ENCODE data around the gene CYTH1.
"Not testable (repeated sequence)": the region's sequence is repeated elsewhere in the genome, so short reads cannot be mapped to it uniquely, and the experiment has no call there.

CYTH1 gene

GRCh38 chr17:78761789-78762406, 20.2 kb downstream of the CYTH1 start:
- no peak for DNase-seq (ENCODE audit: low read depth in 3 of 3)

GRCh38 chr17:78759969-78760352, 22.1 kb downstream of the CYTH1 start:
- no peak for DNase-seq (ENCODE audit: low read depth in 3 of 3)

GRCh38 chr17:78759203-78759968, 22.7 kb downstream of the CYTH1 start:
- peak in 1 of 3 experiments; percentile 45 for DNase-seq (ENCODE audit: low read depth in 3 of 3)

GRCh38 chr17:78753316-78754250, 28.5 kb downstream of the CYTH1 start:
- DNase-seq (ENCODE audit: low read depth in 3 of 3): no peak

- no peak for DNase-seq (ENCODE audit: low read depth in 3 of 3)
Measured at GRCh38 chr17:78751447-78752161, 30.5 kb downstream of the CYTH1 start.

- not testable (repeated sequence) for DNase-seq (ENCODE audit: low read depth in 3 of 3)
Measured at GRCh38 chr17:78751000-78751399, 31.1 kb downstream of the CYTH1 start.

- DNase-seq (ENCODE audit: low read depth in 3 of 3): peak in 1 of 3 experiments; percentile 60
Measured at GRCh38 chr17:78748730-78749317, 33.2 kb downstream of the CYTH1 start.

- no peak for DNase-seq (ENCODE audit: low read depth in 3 of 3)
Measured at GRCh38 chr17:78748048-78748729, 33.9 kb downstream of the CYTH1 start.

GRCh38 chr17:78747488-78747887, 34.6 kb downstream of the CYTH1 start:
- DNase-seq (ENCODE audit: low read depth in 3 of 3): no peak

GRCh38 chr17:78746949-78747269, 35.2 kb downstream of the CYTH1 start:
- DNase-seq (ENCODE audit: low read depth in 3 of 3): no peak

- DNase-seq (ENCODE audit: low read depth in 3 of 3): no peak
Measured at GRCh38 chr17:78746263-78746948, 35.7 kb downstream of the CYTH1 start.

- peak in 1 of 3 experiments; percentile 45 for DNase-seq (ENCODE audit: low read depth in 3 of 3)
Measured at GRCh38 chr17:78745407-78746088, 36.5 kb downstream of the CYTH1 start.

GRCh38 chr17:78742901-78743300, 39.2 kb downstream of the CYTH1 start:
- no peak for DNase-seq (ENCODE audit: low read depth in 3 of 3)

- DNase-seq (ENCODE audit: low read depth in 3 of 3): no peak
Measured at GRCh38 chr17:78741644-78742284, 40.3 kb downstream of the CYTH1 start.

GRCh38 chr17:78739331-78739931, 42.6 kb downstream of the CYTH1 start:
- no peak for DNase-seq (ENCODE audit: low read depth in 3 of 3)

- no peak for DNase-seq (ENCODE audit: low read depth in 3 of 3)
Measured at GRCh38 chr17:78738698-78739097, 43.4 kb downstream of the CYTH1 start.

GRCh38 chr17:78738278-78738677, 43.8 kb downstream of the CYTH1 start:
- DNase-seq (ENCODE audit: low read depth in 3 of 3): no peak

- no peak for DNase-seq (ENCODE audit: low read depth in 3 of 3)
Measured at GRCh38 chr17:78737332-78737731, 44.7 kb downstream of the CYTH1 start.

All from stimulated activated CD4-positive, alpha-beta T cell treated with anti-CD3 and anti-CD28 coated beads, TNF-alpha, amount 100 ng/mL, for 4 hours (primary cell).